CD8-positive, alpha-beta memory T cell (primary cell): ENCODE data around the gene GUCA1A. TPM values are rescaled to one million over a fixed set of nuclear protein-coding genes. Genes with fewer than 3 reads are reported as not detected.
"Not testable (repeated sequence)": the region's sequence is repeated elsewhere in the genome, so short reads cannot be mapped to it uniquely, and the experiment has no call there.

Source experiments
- CTCF ChIA-PET: fragments of 350-600 bp; sonication (Branson Sonifier 250); formaldehyde crosslinking; loops from one replicate; lab custom pipeline; 2021; ENCODE audit warnings: antibody characterized with exemption; lab: Charles Lee
- POLR2A ChIA-PET: fragments of 350-600 bp; sonication (Branson Sonifier 250); formaldehyde crosslinking; loops from one replicate; lab custom pipeline; 2021; ENCODE audit warnings: antibody characterized with exemption; lab: Charles Lee
- DNase-seq, 5 donors: peaks; one replicate each; pipeline versions ENCODE4 v3.0.0 to v3.0.0-alpha.2; 2020 to 2022; ENCODE audit warnings: mixed read lengths in 1 of 5
- H3K27ac ChIP-seq: one replicate; pipeline ENCODE4 v1.7.0; 2013; ENCODE audit warnings: low read depth, mild to moderate bottlenecking, low read length, moderate library complexity
- H3K27me3 ChIP-seq: 2 replicates; pipeline ENCODE4 v1.7.0; 2013; ENCODE audit warnings: low read length, mild to moderate bottlenecking; ENCODE audit not compliant: insufficient read depth, poor library complexity, severe bottlenecking
- H3K36me3 ChIP-seq: 2 replicates; pipeline ENCODE4 v1.7.0; 2013; ENCODE audit warnings: mild to moderate bottlenecking, low read length, moderate library complexity; ENCODE audit not compliant: insufficient read depth
- H3K4me1 ChIP-seq: 2 replicates; pipeline ENCODE4 v1.7.0; 2013; ENCODE audit warnings: mild to moderate bottlenecking, low read length, moderate library complexity; ENCODE audit not compliant: insufficient read depth
- H3K4me3 ChIP-seq: 2 replicates; pipeline ENCODE4 v1.7.0; 2013; ENCODE audit warnings: mild to moderate bottlenecking, low read length
- H3K9me3 ChIP-seq: 2 replicates; pipeline ENCODE4 v1.7.0; 2013; ENCODE audit warnings: mild to moderate bottlenecking, low read length
- H3K27ac Mint-ChIP-seq, 8 donors: one replicate each; pipeline ENCODE4 v1.8.0; 2020 to 2021; ENCODE audit warnings: mixed read lengths in 8 of 8, mild to moderate bottlenecking in 6 of 8, inconsistent platforms in 3 of 8, moderate library complexity in 3 of 8
- H3K27me3 Mint-ChIP-seq, 2 donors: one replicate each; pipeline ENCODE4 v1.8.0; 2020 to 2021; ENCODE audit warnings: mixed read lengths in 2 of 2, mild to moderate bottlenecking in 1 of 2, moderate library complexity in 1 of 2
- H3K36me3 Mint-ChIP-seq, 3 donors: one replicate each; pipeline ENCODE4 v1.8.0; 2020 to 2021; ENCODE audit warnings: mixed read lengths in 3 of 3, inconsistent platforms in 1 of 3, mild to moderate bottlenecking in 1 of 3
- H3K4me1 Mint-ChIP-seq, 3 donors: one replicate each; pipeline ENCODE4 v1.8.0; 2020 to 2021; ENCODE audit warnings: mixed read lengths in 3 of 3, inconsistent platforms in 1 of 3, mild to moderate bottlenecking in 1 of 3
- H3K4me3 Mint-ChIP-seq, 7 donors: one replicate each; pipeline ENCODE4 v1.8.0; 2020 to 2021; ENCODE audit warnings: mixed read lengths in 7 of 7, mild to moderate bottlenecking in 6 of 7, moderate library complexity in 4 of 7, inconsistent platforms in 2 of 7
- H3K9me3 Mint-ChIP-seq, 5 donors: one replicate each; pipeline ENCODE4 v1.8.0; 2020 to 2022; ENCODE audit warnings: mixed read lengths in 5 of 5, mild to moderate bottlenecking in 3 of 5, moderate library complexity in 2 of 5, inconsistent platforms in 1 of 5
- polyA plus RNA-seq: library from polyadenylated mRNA; unstranded; fragments of 300-500 nt; fragmentation: Illumina TruSeq; gene quantifications from one replicate; pipeline ENCODE4 v1.2.3, GENCODE V29; 2021
- total RNA-seq, 2 experiments: library from RNA; stranded (reverse); gene quantifications; one replicate each; pipeline ENCODE4 v1.2.3, GENCODE V29; 2021

Gene GUCA1A
- total and polyA plus RNA-seq, 3 experiments from 2014 or later = not detected

GRCh38 chr6:42150254-42150653, 22.9 kb upstream of the GUCA1A start:
- H3K27ac Mint-ChIP-seq = no peak overlapping the region
- CTCF ChIA-PET = no interaction called here
- no peak for DNase-seq
- H3K27me3 Mint-ChIP-seq = peaks cover 10 to 11% of the 10 kb centered on the region in 2 donors
- H3K4me3 ChIP-seq = no peak overlapping the region
- POLR2A ChIA-PET = no interaction called here
- H3K9me3 Mint-ChIP-seq = no peaks in the 10 kb centered on the region
- H3K27ac ChIP-seq = no peak overlapping the region
- H3K4me1 ChIP-seq = no peaks in the 10 kb centered on the region
- H3K27me3 ChIP-seq = no peaks in the 10 kb centered on the region
- no peaks in the 10 kb centered on the region for H3K36me3 ChIP-seq
- H3K9me3 ChIP-seq = no peaks in the 10 kb centered on the region
- H3K36me3 Mint-ChIP-seq = no peaks in the 10 kb centered on the region
- no peak overlapping the region for H3K4me3 Mint-ChIP-seq
- no peaks in the 10 kb centered on the region for H3K4me1 Mint-ChIP-seq

- DNase-seq = no peak
- Histone ChIP-seq H3K36me3 (no peaks in the 10 kb centered on the region), H3K27me3 (no peaks in the 10 kb centered on the region), H3K27ac (no peak overlapping the region), H3K4me3 (no peak overlapping the region), H3K9me3 (no peaks in the 10 kb centered on the region), H3K4me1 (no peaks in the 10 kb centered on the region)
- Mint-ChIP-seq H3K9me3 (no peaks in the 10 kb centered on the region), H3K36me3 (no peaks in the 10 kb centered on the region), H3K27me3 (peaks cover 7 to 10% of the 10 kb centered on the region in 2 donors), H3K27ac (peak overlapping the region in 1 of 8 donors; percentile 33), H3K4me1 (no peaks in the 10 kb centered on the region), H3K4me3 (no peak overlapping the region)
- ChIA-PET POLR2A (no interaction called here), CTCF (no interaction called here)
Measured at GRCh38 chr6:42152024-42152423, 21.1 kb upstream of the GUCA1A start.

- H3K4me3 ChIP-seq, H3K27me3 Mint-ChIP-seq, DNase-seq, H3K4me3 Mint-ChIP-seq, CTCF ChIA-PET, H3K27me3 ChIP-seq, H3K27ac ChIP-seq, H3K9me3 ChIP-seq, H3K4me1 Mint-ChIP-seq, H3K36me3 ChIP-seq, H3K36me3 Mint-ChIP-seq, H3K4me1 ChIP-seq, H3K9me3 Mint-ChIP-seq, POLR2A ChIA-PET: not testable (repeated sequence)
- H3K27ac Mint-ChIP-seq = peak overlapping the region in 1 of 8 donors; percentile 18
Measured at GRCh38 chr6:42152528-42153213, 20.5 kb upstream of the GUCA1A start.

- Histone ChIP-seq H3K9me3 (no peaks in the 10 kb centered on the region), H3K27ac (no peak overlapping the region), H3K4me3 (no peak overlapping the region), H3K36me3 (no peaks in the 10 kb centered on the region), H3K27me3 (no peaks in the 10 kb centered on the region), H3K4me1 (no peaks in the 10 kb centered on the region)
- Mint-ChIP-seq H3K4me3 (no peak overlapping the region), H3K36me3 (no peaks in the 10 kb centered on the region), H3K4me1 (no peaks in the 10 kb centered on the region), H3K27me3 (peaks cover 4 to 6% of the 10 kb centered on the region in 2 donors), H3K9me3 (no peaks in the 10 kb centered on the region), H3K27ac (no peak overlapping the region)
- DNase-seq = no peak
- CTCF ChIA-PET = no interaction called here
- POLR2A ChIA-PET = no interaction called here
Measured at GRCh38 chr6:42153921-42154320, 19.2 kb upstream of the GUCA1A start.

GRCh38 chr6:42154461-42155209, 18.5 kb upstream of the GUCA1A start:
- no peaks in the 10 kb centered on the region for H3K4me1 ChIP-seq
- H3K27me3 Mint-ChIP-seq = peaks cover 0 to 6% of the 10 kb centered on the region in 2 donors
- no peaks in the 10 kb centered on the region for H3K36me3 ChIP-seq
- H3K27me3 ChIP-seq = no peaks in the 10 kb centered on the region
- no peak for DNase-seq
- no peaks in the 10 kb centered on the region for H3K4me1 Mint-ChIP-seq
- no peaks in the 10 kb centered on the region for H3K9me3 Mint-ChIP-seq
- no peak overlapping the region for H3K4me3 Mint-ChIP-seq
- H3K27ac ChIP-seq = no peak overlapping the region
- ChIA-PET POLR2A (no interaction called here), CTCF (interaction anchor here (1.4 kb wide), 1 partner anchor 9 kb away, joined by 3 read pairs; no protein-coding TSS in a partner anchor)
- H3K4me3 ChIP-seq = no peak overlapping the region
- no peaks in the 10 kb centered on the region for H3K9me3 ChIP-seq
- H3K36me3 Mint-ChIP-seq = no peaks in the 10 kb centered on the region
- peak overlapping the region in 1 of 8 donors; percentile 39 for H3K27ac Mint-ChIP-seq

GRCh38 chr6:42155293-42155692, 17.9 kb upstream of the GUCA1A start:
- Mint-ChIP-seq H3K4me1 (no peaks in the 10 kb centered on the region), H3K36me3 (no peaks in the 10 kb centered on the region), H3K27me3 (peaks cover 3 to 6% of the 10 kb centered on the region in 2 donors), H3K27ac (no peak overlapping the region), H3K9me3 (no peaks in the 10 kb centered on the region), H3K4me3 (no peak overlapping the region)
- Histone ChIP-seq H3K9me3 (no peaks in the 10 kb centered on the region), H3K4me3 (no peak overlapping the region), H3K27me3 (no peaks in the 10 kb centered on the region), H3K36me3 (no peaks in the 10 kb centered on the region), H3K4me1 (no peaks in the 10 kb centered on the region), H3K27ac (no peak overlapping the region)
- ChIA-PET POLR2A (no interaction called here), CTCF (interaction anchor here (1.0 to 1.4 kb wide), 2 partner anchors 9 to 13 kb away, joined by 3 read pairs; no protein-coding TSS in a partner anchor)
- DNase-seq = no peak

- Histone ChIP-seq H3K27ac (no peak overlapping the region), H3K4me1 (no peaks in the 10 kb centered on the region), H3K27me3 (no peaks in the 10 kb centered on the region), H3K36me3 (no peaks in the 10 kb centered on the region), H3K9me3 (no peaks in the 10 kb centered on the region), H3K4me3 (no peak overlapping the region)
- Mint-ChIP-seq H3K9me3 (no peaks in the 10 kb centered on the region), H3K4me1 (no peaks in the 10 kb centered on the region), H3K4me3 (no peak overlapping the region), H3K27me3 (peaks cover 6 to 10% of the 10 kb centered on the region in 2 donors), H3K36me3 (no peaks in the 10 kb centered on the region), H3K27ac (no peak overlapping the region)
- POLR2A ChIA-PET = no interaction called here
- DNase-seq = no peak
- CTCF ChIA-PET = no interaction called here
Measured at GRCh38 chr6:42156638-42157037, 16.5 kb upstream of the GUCA1A start.

GRCh38 chr6:42158011-42158410, 15.2 kb upstream of the GUCA1A start:
- POLR2A ChIA-PET = no interaction called here
- no peak overlapping the region for H3K27ac ChIP-seq
- CTCF ChIA-PET = no interaction called here
- Mint-ChIP-seq H3K4me3 (no peak overlapping the region), H3K9me3 (no peaks in the 10 kb centered on the region), H3K27ac (no peak overlapping the region), H3K27me3 (peaks cover 2 to 13% of the 10 kb centered on the region in 2 donors), H3K36me3 (no peaks in the 10 kb centered on the region), H3K4me1 (no peaks in the 10 kb centered on the region)
- no peaks in the 10 kb centered on the region for H3K27me3 ChIP-seq
- H3K9me3 ChIP-seq = no peaks in the 10 kb centered on the region
- DNase-seq = no peak
- no peaks in the 10 kb centered on the region for H3K4me1 ChIP-seq
- no peak overlapping the region for H3K4me3 ChIP-seq
- H3K36me3 ChIP-seq = no peaks in the 10 kb centered on the region
